Measurements from ENCODE around the gene CREB3L4.

DNA sequence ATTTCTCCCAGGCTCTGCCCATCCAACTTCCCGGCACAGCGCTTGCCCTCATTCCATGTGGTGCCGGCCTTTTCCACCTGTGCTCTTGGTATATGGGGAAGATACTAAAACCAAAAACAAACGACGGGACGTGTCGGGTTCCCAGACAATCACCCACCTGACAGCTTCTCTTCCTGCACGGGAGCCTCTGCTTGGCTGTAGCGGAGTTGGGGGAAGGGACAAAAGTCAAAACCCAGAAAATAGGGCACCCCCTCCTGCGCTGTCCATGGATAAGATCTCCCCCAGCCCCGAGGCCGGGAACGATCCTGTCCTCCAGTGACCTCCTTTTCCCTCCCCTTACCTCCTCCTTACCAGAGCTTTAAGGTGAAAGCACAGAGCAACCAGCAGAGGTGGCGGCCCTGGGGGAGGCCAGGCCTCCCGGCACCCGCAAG is 9.1 kb downstream of the CREB3L4 start:
- TF ChIP-seq POLR2A (IDR thresholded peaks at IDR 0.05; ENCODE audit: low read depth, low read length) (no peak), TAF1 (IDR thresholded peaks at IDR 0.05; ENCODE audit: low read depth, low read length) (no peak)

Data from GM12891 (cell line).